IMR-90 (cell line): ENCODE measurements around the gene KCTD16. TPM values are rescaled to one million over a fixed set of nuclear protein-coding genes. Genes with fewer than 3 reads are reported as not detected.

ENCODE experiments used
- ATAC-seq: fragments of 200-7000 bp; cut with Tn5 transposase; 2 replicates; pipeline ENCODE4 v1.9.1; 2020; ENCODE audit warnings: low read depth, mild to moderate bottlenecking, moderate library complexity
- BruUV-seq: library from RNA; stranded (reverse); fragments of 400-500 nt; replicated peaks from 2 replicates; lab custom pipeline; 2021; lab: Mats Ljungman, UMichigan
- CTCF ChIA-PET: fragments of 300-600 bp; formaldehyde crosslinking; extraction: SDS; loops from one replicate; lab custom pipeline; 2021; ENCODE audit warnings: antibody characterized with exemption; lab: Yijun Ruan, JAX
- POLR2A ChIA-PET: fragments of 300-600 bp; sonication (Branson Sonifier 250); formaldehyde crosslinking; loops from one replicate; lab custom pipeline; 2022; ENCODE audit warnings: antibody characterized with exemption; ENCODE audit not compliant: unreplicated experiment; lab: Charles Lee
- DNase-seq: peaks from one replicate; pipeline ENCODE4 v3.0.0; 2013
- H2AFZ ChIP-seq: replicated peaks from 2 replicates; pipeline ENCODE3; 2013; ENCODE audit warnings: low read length, mild to moderate bottlenecking; ENCODE audit not compliant: poor library complexity
- H2AK5ac ChIP-seq: 2 replicates; pipeline ENCODE4 v1.6.1; 2013; ENCODE audit warnings: low read depth, low read length, inconsistent platforms
- H2AK9ac ChIP-seq: replicated peaks from 2 replicates; pipeline ENCODE3; 2013; ENCODE audit warnings: mild to moderate bottlenecking, low read depth, low read length, moderate library complexity; ENCODE audit not compliant: poor library complexity
- H2BK120ac ChIP-seq: 2 replicates; pipeline ENCODE4 v1.6.1; 2013; ENCODE audit warnings: low read depth, low read length, inconsistent platforms
- H2BK15ac ChIP-seq: 3 replicates; pipeline ENCODE4 v1.6.1; 2013; ENCODE audit warnings: low read depth, low read length, inconsistent platforms
- H2BK20ac ChIP-seq: 2 replicates; pipeline ENCODE4 v1.6.1; 2013; ENCODE audit warnings: low read depth, mild to moderate bottlenecking, inconsistent platforms, low read length, moderate library complexity
- H2BK5ac ChIP-seq: 2 replicates; pipeline ENCODE4 v1.6.1; 2013; ENCODE audit warnings: mild to moderate bottlenecking, low read depth, low read length, inconsistent platforms; ENCODE audit not compliant: poor library complexity, severe bottlenecking
- H3K14ac ChIP-seq: replicated peaks from 2 replicates; pipeline ENCODE4 v1.6.1; 2013; ENCODE audit warnings: low read depth, low read length, inconsistent platforms
- H3K18ac ChIP-seq: 2 replicates; pipeline ENCODE4 v1.6.1; 2013; ENCODE audit warnings: low read depth, low read length, control low read depth
- H3K23ac ChIP-seq: 2 replicates; pipeline ENCODE4 v1.6.1; 2013; ENCODE audit warnings: low read depth, low read length, inconsistent platforms
- H3K27ac ChIP-seq: 2 replicates; pipeline ENCODE4 v1.5.1; 2013; ENCODE audit warnings: mild to moderate bottlenecking, control low read depth, low read length; ENCODE audit not compliant: insufficient read depth
- H3K27me3 ChIP-seq: 2 replicates; pipeline ENCODE4 v1.6.1; 2013; ENCODE audit warnings: low read length; ENCODE audit not compliant: control insufficient read depth, insufficient read depth
- H3K36me3 ChIP-seq: 2 replicates; pipeline ENCODE4 v1.6.1; 2013; ENCODE audit warnings: low read length, mixed read lengths; ENCODE audit not compliant: control insufficient read depth, insufficient read depth
- H3K4ac ChIP-seq: 2 replicates; pipeline ENCODE4 v1.6.1; 2013; ENCODE audit warnings: low read depth, low read length, inconsistent platforms
- H3K4me1 ChIP-seq: 2 replicates; pipeline ENCODE4 v1.6.1; 2013; ENCODE audit warnings: low read length, mixed read lengths; ENCODE audit not compliant: control insufficient read depth, insufficient read depth
- H3K4me2 ChIP-seq: 2 replicates; pipeline ENCODE4 v1.6.1; 2013; ENCODE audit warnings: low read depth, mild to moderate bottlenecking, control low read depth, low read length, moderate library complexity
- H3K4me3 ChIP-seq: 2 replicates; pipeline ENCODE4 v1.5.1; 2013; ENCODE audit warnings: low read depth, mild to moderate bottlenecking, control low read depth, low read length, moderate library complexity; ENCODE audit not compliant: insufficient read depth
- H3K56ac ChIP-seq: 2 replicates; pipeline ENCODE4 v1.6.1; 2013; ENCODE audit warnings: low read length, inconsistent platforms; ENCODE audit not compliant: insufficient read depth; ENCODE audit errors: extremely low read depth
- H3K79me1 ChIP-seq, 2 experiments: 2 replicates each; pipeline ENCODE4 v1.6.1; 2013; ENCODE audit warnings: low read length in 2 of 2, inconsistent platforms in 1 of 2, low read depth in 1 of 2
- H3K9ac ChIP-seq: 2 replicates; pipeline ENCODE4 v1.6.1; 2013; ENCODE audit warnings: low read depth, low read length, control low read depth
- H3K9me1 ChIP-seq: 2 replicates; pipeline ENCODE4 v1.6.1; 2013; ENCODE audit warnings: low read length, inconsistent platforms; ENCODE audit not compliant: insufficient read depth
- H3K9me3 ChIP-seq: 2 replicates; pipeline ENCODE4 v1.6.1; 2013; ENCODE audit warnings: low read length; ENCODE audit not compliant: control insufficient read depth, insufficient read depth
- H4K20me1 ChIP-seq: 2 replicates; pipeline ENCODE4 v1.6.1; 2013; ENCODE audit warnings: low read length, inconsistent platforms; ENCODE audit not compliant: insufficient read depth
- H4K5ac ChIP-seq: 2 replicates; pipeline ENCODE4 v1.6.1; 2013; ENCODE audit warnings: mild to moderate bottlenecking, low read depth, low read length, control low read depth
- H4K8ac ChIP-seq, 2 experiments: 2 replicates each; pipeline ENCODE4 v1.6.1; 2013; ENCODE audit warnings: low read depth in 2 of 2, low read length in 2 of 2, control low read depth in 1 of 2, inconsistent platforms in 1 of 2
- H4K91ac ChIP-seq: 2 replicates; pipeline ENCODE4 v1.6.1; 2013; ENCODE audit warnings: low read depth, low read length, inconsistent platforms; ENCODE audit not compliant: insufficient read depth
- BHLHE40 ChIP-seq: fragments of 150-350 bp; IDR thresholded peaks from 2 replicates; pipeline ENCODE4 v1.6.1; 2016; ENCODE audit warnings: mild to moderate bottlenecking, low read depth, low read length
- CHD1 ChIP-seq: IDR thresholded peaks from 2 replicates; pipeline ENCODE4 v1.6.1; 2012; ENCODE audit warnings: low read depth, low read length, improper control_type of control experiment
- MXI1 ChIP-seq: IDR thresholded peaks from 2 replicates; pipeline ENCODE4 v1.6.1; 2012; ENCODE audit warnings: low read depth, mild to moderate bottlenecking, low read length, moderate library complexity, borderline replicate concordance
- NFE2L2 ChIP-seq: fragments of 150-350 bp; IDR thresholded peaks from 2 replicates; pipeline ENCODE4 v1.6.1; 2016; ENCODE audit warnings: low read depth, mild to moderate bottlenecking, low read length
- RCOR1 ChIP-seq: IDR thresholded peaks from 2 replicates; pipeline ENCODE4 v1.6.1; 2012; ENCODE audit warnings: mild to moderate bottlenecking, low read length, improper control_type of control experiment; ENCODE audit not compliant: insufficient replicate concordance
- RFX5 ChIP-seq: IDR thresholded peaks from 2 replicates; pipeline ENCODE4 v1.8.0; 2012; ENCODE audit warnings: low read depth, mild to moderate bottlenecking, low read length, moderate library complexity
- SMC3 ChIP-seq: fragments of 150-350 bp; IDR thresholded peaks from 2 replicates; pipeline ENCODE4 v1.6.1; 2016; ENCODE audit warnings: low read depth, mild to moderate bottlenecking, antibody characterized with exemption, low read length, moderate library complexity
- WGBS, 2 experiments: methylation state at CpG; one replicate each; pipeline versions ENCODE4 v1.1.5 to v1.1.7; 2013; ENCODE audit warnings: missing lambda C conversion rate in 2 of 2; ENCODE audit not compliant: insufficient read length in 1 of 2; ENCODE audit errors: extremely low coverage in 2 of 2; 5-methylcytosine and 5-hydroxymethylcytosine counted together
- dilution Hi-C: fragments of 300-500 bp; cut with HindIII; formaldehyde crosslinking; loops from one replicate; pipeline ENCODE4 v1.14.3; 2018; ENCODE audit warnings: low sequenced_read_pairs; ENCODE audit not compliant: unreplicated experiment
- in situ Hi-C: fragments of 300-500 bp; cut with MboI; formaldehyde crosslinking; loops from 3 replicates; pipeline ENCODE4 v1.14.3; 2019; ENCODE audit warnings: low sequenced_read_pairs, inconsistent platforms, mixed read lengths
- intact Hi-C: fragments of 100-400 bp; cut with micrococcal nuclease; formaldehyde crosslinking; loops from 2 replicates; pipeline ENCODE4 v1.10.0; 2022
- polyA plus RNA-seq, 3 experiments: library from polyadenylated mRNA; depleted of rRNA; stranded (reverse); fragments of >200 nt; gene quantifications; 2 replicates each; pipeline ENCODE4 v1.2.3, GENCODE V29; 2012; ENCODE audit warnings: low replicate concordance in 1 of 3
- total RNA-seq: library from RNA; depleted of rRNA; stranded (reverse); fragments of >200 nt; gene quantifications from 2 replicates; pipeline ENCODE4 v1.2.3, GENCODE V29; 2012
- TF ChIP-seq, protein P1 (sequence below): conservative IDR thresholded peaks from 2 replicates; pipeline ENCODE4 v1.5.1; 2012; ENCODE audit warnings: mild to moderate bottlenecking, low read depth, low read length, improper control_type of control experiment

Gene KCTD16
- total and polyA plus RNA-seq, 2 of the 4 experiments (the other 2 are of a cell fraction), result 0.43 to 1.1 TPM

DNA sequence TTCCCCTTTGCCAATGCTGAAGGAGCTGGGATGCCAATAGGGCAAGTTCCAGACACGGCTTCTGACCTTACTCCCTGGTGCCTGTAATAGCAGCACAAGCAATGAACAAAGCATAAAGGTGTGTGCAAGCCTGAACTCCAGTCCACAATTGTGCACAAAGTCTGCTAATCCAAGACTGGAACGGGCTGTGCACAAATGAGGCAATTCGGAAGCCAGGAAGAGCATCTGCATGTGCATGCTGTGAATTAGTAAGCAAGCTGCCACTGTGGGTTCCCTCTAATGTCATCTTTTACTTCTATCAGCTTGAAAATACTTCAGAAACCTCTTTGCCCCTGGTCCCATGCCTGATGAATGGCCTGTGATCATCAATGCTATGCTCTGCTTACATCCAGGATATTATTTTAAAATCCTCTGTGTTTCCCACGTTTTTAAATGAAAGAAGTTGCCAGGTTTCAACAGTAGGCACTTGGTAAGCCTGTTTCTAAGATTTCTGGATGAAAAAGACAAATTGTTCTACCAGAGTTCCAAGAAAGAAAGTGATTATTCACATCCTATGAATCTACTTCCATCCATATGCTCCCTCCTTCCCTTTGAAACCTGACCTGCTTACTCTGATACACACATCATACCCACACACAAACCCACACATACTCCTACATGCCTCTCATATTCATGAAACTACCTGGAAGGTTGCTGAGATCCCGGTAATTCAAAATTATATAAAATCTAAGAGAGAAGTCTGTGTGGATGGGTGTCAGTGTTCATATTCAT is 165.7 kb downstream of the KCTD16 start:
- Histone ChIP-seq H4K8ac (no peak overlapping the region), H2AFZ (no peak overlapping the region), H3K9ac (no peak overlapping the region), H2BK5ac (no peak overlapping the region), H3K14ac (no peak overlapping the region), H3K4ac (no peak overlapping the region), H3K4me2 (no peak overlapping the region), H3K23ac (no peak overlapping the region), H4K5ac (no peak overlapping the region), H3K9me3 (no peaks in the 10 kb centered on the region), H2BK120ac (no peak overlapping the region), H3K27me3 (no peaks in the 10 kb centered on the region; the same call in 1 of the 2 replicates), H3K9me1 (no peaks in the 10 kb centered on the region), H4K20me1 (no peaks in the 10 kb centered on the region), H3K36me3 (no peaks in the 10 kb centered on the region), H2BK15ac (no peak overlapping the region), H2AK5ac (no peak overlapping the region), H2BK20ac (no peak overlapping the region), H3K4me1 (no peaks in the 10 kb centered on the region), H3K79me1 (no peaks in the 10 kb centered on the region), H4K91ac (no peak overlapping the region), H2AK9ac (no peak overlapping the region), H3K56ac (no peak overlapping the region), H3K27ac (no peak overlapping the region), H3K4me3 (no peak overlapping the region), H3K18ac (no peak overlapping the region)
- dilution Hi-C loops (no loop called here), in situ Hi-C loops (no loop called here), intact Hi-C loops (no loop called here)
- ATAC-seq (no peak), DNase-seq (no peak)
- CTCF ChIA-PET, result no interaction called here
- POLR2A ChIA-PET, result no interaction called here
- no TSS peak for BruUV-seq
- no peak for TF ChIP-seq RFX5
- TF ChIP-seq CHD1, result no peak
- TF ChIP-seq BHLHE40, result no peak
- TF ChIP-seq RCOR1, result no peak
- no peak for TF ChIP-seq MXI1
- TF ChIP-seq SMC3, result no peak
- TF ChIP-seq, protein P1, sequence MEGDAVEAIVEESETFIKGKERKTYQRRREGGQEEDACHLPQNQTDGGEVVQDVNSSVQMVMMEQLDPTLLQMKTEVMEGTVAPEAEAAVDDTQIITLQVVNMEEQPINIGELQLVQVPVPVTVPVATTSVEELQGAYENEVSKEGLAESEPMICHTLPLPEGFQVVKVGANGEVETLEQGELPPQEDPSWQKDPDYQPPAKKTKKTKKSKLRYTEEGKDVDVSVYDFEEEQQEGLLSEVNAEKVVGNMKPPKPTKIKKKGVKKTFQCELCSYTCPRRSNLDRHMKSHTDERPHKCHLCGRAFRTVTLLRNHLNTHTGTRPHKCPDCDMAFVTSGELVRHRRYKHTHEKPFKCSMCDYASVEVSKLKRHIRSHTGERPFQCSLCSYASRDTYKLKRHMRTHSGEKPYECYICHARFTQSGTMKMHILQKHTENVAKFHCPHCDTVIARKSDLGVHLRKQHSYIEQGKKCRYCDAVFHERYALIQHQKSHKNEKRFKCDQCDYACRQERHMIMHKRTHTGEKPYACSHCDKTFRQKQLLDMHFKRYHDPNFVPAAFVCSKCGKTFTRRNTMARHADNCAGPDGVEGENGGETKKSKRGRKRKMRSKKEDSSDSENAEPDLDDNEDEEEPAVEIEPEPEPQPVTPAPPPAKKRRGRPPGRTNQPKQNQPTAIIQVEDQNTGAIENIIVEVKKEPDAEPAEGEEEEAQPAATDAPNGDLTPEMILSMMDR, result no peak
- TF ChIP-seq NFE2L2, result no peak
- WGBS, 2 experiments, result 35% methylated on average over 2 of the region's 5 CpGs; no CpG with 5 or more reads in 1 of the 2 experiments
